IMR-90 (cell line): ENCODE results near the gene LBH. TPM values are rescaled to one million over a fixed set of nuclear protein-coding genes. Genes with fewer than 3 reads are reported as not detected.

ENCODE experiments used
- CTCF ChIP-seq: conservative IDR thresholded peaks from 2 replicates; pipeline ENCODE4 v1.5.1; 2012; ENCODE audit warnings: mild to moderate bottlenecking, low read depth, low read length, improper control_type of control experiment
- FOS ChIP-seq: fragments of 150-350 bp; IDR thresholded peaks from 2 replicates; pipeline ENCODE4 v1.6.1; 2016; ENCODE audit warnings: low read depth, low read length
- polyA plus RNA-seq, 3 experiments: library from polyadenylated mRNA; depleted of rRNA; stranded (reverse); fragments of >200 nt; gene quantifications; 2 replicates each; pipeline ENCODE4 v1.2.3, GENCODE V29; 2012; ENCODE audit warnings: low replicate concordance in 1 of 3
- total RNA-seq: library from RNA; depleted of rRNA; stranded (reverse); fragments of >200 nt; gene quantifications from 2 replicates; pipeline ENCODE4 v1.2.3, GENCODE V29; 2012

LBH gene
- total and polyA plus RNA-seq, 2 of the 4 experiments (the other 2 are of a cell fraction): 158 to 202 TPM

GRCh38 chr2:30234180-30234971, 3.0 kb downstream of the LBH start (continued):
- TF ChIP-seq CTCF: no peak
- peak; percentile 45 for TF ChIP-seq FOS
